Muscle layer of duodenum (tissue), 2 donors: ENCODE measurements around the gene UNKL.
A peak's percentile ranks its signal among the peaks of the same experiment; 100 is the strongest.

Source experiments
- H3K27ac ChIP-seq: one replicate; pipeline ENCODE4 v1.7.0; 2013; ENCODE audit warnings: mild to moderate bottlenecking, low read length
- H3K27me3 ChIP-seq: one replicate; pipeline ENCODE4 v1.7.0; 2013; ENCODE audit warnings: low read depth, mild to moderate bottlenecking, control low read depth, low read length
- H3K36me3 ChIP-seq, 2 donors: one replicate each; pipeline ENCODE4 v1.7.0; 2013; ENCODE audit warnings: low read length in 2 of 2, control low read depth in 1 of 2, mild to moderate bottlenecking in 1 of 2; ENCODE audit not compliant: insufficient read depth in 2 of 2, control insufficient read depth in 1 of 2
- H3K4me1 ChIP-seq, 2 donors: one replicate each; pipeline ENCODE4 v1.7.0; 2013; ENCODE audit warnings: low read length in 2 of 2, mild to moderate bottlenecking in 2 of 2, control low read depth in 1 of 2, moderate library complexity in 1 of 2; ENCODE audit not compliant: insufficient read depth in 2 of 2, control insufficient read depth in 1 of 2
- H3K4me3 ChIP-seq, 2 donors: one replicate each; pipeline ENCODE4 v1.7.0; 2013; ENCODE audit warnings: low read length in 2 of 2, low read depth in 1 of 2, mild to moderate bottlenecking in 1 of 2
- H3K9me3 ChIP-seq, 2 donors: one replicate each; pipeline ENCODE4 v1.7.0; 2013; ENCODE audit warnings: low read length in 2 of 2, control low read depth in 1 of 2, mild to moderate bottlenecking in 1 of 2; ENCODE audit not compliant: control insufficient read depth in 1 of 2
- donor health status: healthy.

UNKL gene

DNA sequence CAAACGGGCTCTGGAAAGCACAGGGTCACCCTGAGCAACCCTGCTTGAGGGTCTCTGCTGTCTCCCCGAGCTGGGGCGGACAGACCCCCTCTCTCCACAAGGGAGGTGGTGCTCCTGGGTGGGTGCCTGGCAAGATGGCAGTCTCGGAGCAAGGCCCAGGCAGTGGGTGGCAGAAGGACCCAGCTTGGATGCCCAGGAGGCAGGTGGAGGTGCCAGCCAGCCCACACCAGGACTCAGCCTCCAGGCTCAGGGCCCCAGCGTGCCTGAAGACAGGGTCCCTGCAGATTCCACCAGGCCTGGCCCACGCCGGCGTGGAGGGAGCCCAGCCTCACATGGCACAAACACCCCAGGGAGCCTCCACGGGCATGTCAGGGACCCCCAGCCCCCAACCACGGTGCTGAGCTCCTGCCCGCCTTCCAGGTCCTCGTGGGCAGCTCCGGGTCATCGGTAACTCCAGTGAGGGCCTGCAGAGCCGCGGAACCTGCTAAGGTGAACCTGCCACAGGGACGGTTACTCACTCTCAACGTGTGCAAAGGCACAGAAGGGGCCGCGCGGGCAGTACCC lies 20.8 kb downstream of the UNKL start:
- Histone ChIP-seq H3K9me3 (no peaks in the 10 kb centered on the region), H3K4me1 (no peaks in the 10 kb centered on the region), H3K27ac (no peak overlapping the region), H3K27me3 (no peaks in the 10 kb centered on the region), H3K36me3 (peaks cover 0 to 74% of the 10 kb centered on the region in 2 donors), H3K4me3 (no peak overlapping the region)

DNA sequence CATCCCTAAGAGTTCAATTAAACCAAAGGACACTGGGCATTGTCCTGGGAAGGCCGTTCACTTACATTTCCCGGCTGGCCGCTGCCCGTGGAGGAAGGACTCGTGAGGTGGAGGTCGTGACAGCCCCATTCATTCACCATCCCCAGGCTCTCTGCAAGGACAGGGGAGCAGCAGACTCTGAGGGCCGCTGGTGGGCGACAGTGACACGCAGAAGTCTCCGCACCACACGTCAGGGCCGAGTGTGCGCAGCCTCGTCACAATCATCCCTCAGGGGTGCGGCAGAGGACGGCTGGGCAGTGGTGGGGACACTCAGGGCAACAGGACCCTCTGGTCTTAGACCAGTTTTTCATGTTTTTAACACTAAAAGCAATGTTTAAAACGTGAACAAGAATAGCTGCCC lies 21.7 kb downstream of the UNKL start:
- H3K36me3 ChIP-seq = peaks cover 0 to 74% of the 10 kb centered on the region in 2 donors
- no peak overlapping the region for H3K27ac ChIP-seq
- H3K9me3 ChIP-seq = no peaks in the 10 kb centered on the region
- no peaks in the 10 kb centered on the region for H3K27me3 ChIP-seq
- no peak overlapping the region for H3K4me3 ChIP-seq
- no peaks in the 10 kb centered on the region for H3K4me1 ChIP-seq

DNA sequence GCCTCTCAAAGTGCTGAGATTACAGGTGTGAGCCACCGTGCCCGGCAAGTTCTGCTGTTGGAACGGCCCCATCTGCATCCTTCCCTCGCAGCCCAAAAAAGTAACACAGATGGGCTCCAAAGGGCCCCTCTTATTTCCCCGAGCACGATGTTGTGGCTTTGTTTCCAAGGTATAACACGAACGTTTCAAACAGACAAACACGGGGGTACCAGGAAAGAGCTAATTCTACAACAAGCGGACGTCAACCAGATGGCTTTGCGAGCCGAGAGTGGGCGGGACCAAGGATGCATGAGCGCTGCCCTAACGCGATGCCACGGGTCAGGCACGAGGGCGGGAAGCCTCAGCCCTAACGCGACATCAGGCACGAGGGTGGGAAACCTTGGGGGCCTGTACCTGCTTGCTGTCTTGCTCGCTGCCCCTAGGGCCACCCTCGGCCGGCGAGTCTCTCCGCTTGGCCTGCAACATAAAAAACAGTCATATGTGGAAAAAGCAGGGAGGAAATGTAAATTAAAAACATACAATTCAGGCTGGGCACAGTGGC lies 24.2 kb downstream of the UNKL start:
- H3K36me3 ChIP-seq = peaks cover 0 to 76% of the 10 kb centered on the region in 2 donors
- H3K27ac ChIP-seq = no peak overlapping the region
- no peak overlapping the region for H3K4me3 ChIP-seq
- no peaks in the 10 kb centered on the region for H3K9me3 ChIP-seq
- no peaks in the 10 kb centered on the region for H3K27me3 ChIP-seq
- H3K4me1 ChIP-seq = no peaks in the 10 kb centered on the region

DNA sequence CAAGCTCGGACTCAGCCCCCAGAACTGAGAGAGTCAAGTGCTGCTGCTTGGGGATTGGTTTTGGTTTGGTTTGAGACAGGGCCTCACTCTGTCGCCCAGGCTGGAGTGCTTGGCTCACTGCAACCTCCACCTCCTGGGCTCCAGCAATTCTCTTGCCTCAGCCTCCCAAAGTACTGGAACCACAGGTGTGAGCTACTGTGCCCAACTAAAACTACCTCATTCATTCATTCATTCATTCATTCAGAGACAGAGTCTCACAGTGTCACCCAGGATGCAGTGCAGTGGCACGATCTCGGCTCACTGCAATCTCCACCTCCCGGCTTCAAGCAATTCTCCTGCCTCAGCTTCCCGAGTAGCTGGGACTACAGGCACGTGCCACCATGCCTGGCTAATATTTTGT lies 24.7 kb downstream of the UNKL start:
- no peaks in the 10 kb centered on the region for H3K9me3 ChIP-seq
- H3K4me1 ChIP-seq = no peaks in the 10 kb centered on the region
- H3K27ac ChIP-seq = no peak overlapping the region
- no peak overlapping the region for H3K4me3 ChIP-seq
- no peaks in the 10 kb centered on the region for H3K27me3 ChIP-seq
- peaks cover 3 to 81% of the 10 kb centered on the region in 2 donors for H3K36me3 ChIP-seq

DNA sequence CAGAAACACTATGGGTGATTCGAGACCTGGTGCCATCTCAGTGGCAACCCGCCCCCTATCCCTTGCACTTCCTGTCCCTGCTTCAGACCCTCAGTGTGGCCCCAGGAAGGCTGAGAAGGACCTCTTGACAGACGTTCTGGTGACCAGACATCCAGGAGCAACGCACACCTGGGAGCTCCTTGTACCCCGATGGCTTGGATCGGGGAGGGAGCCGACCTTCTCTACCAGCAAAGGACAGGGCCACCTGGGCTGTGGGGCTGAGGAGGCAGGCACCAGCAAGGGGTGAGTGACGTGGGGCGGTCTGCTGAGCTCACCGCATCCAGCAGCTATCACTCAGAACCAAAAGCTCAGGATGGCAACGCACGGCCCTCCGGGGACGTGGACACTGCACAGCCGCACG lies 27.2 kb downstream of the UNKL start:
- H3K27me3 ChIP-seq = no peaks in the 10 kb centered on the region
- H3K27ac ChIP-seq = no peak overlapping the region
- no peaks in the 10 kb centered on the region for H3K4me1 ChIP-seq
- H3K9me3 ChIP-seq = no peaks in the 10 kb centered on the region
- H3K36me3 ChIP-seq = peaks cover 3 to 65% of the 10 kb centered on the region in 2 donors
- no peak overlapping the region for H3K4me3 ChIP-seq

- Histone ChIP-seq H3K27me3 (no peaks in the 10 kb centered on the region), H3K4me1 (no peaks in the 10 kb centered on the region), H3K27ac (no peak overlapping the region), H3K36me3 (peaks cover 3 to 48% of the 10 kb centered on the region in 2 donors), H3K9me3 (no peaks in the 10 kb centered on the region), H3K4me3 (no peak overlapping the region)
These were observed 29.3 kb downstream of the UNKL start for GRCh38 chr16:1385232-1385631.

DNA sequence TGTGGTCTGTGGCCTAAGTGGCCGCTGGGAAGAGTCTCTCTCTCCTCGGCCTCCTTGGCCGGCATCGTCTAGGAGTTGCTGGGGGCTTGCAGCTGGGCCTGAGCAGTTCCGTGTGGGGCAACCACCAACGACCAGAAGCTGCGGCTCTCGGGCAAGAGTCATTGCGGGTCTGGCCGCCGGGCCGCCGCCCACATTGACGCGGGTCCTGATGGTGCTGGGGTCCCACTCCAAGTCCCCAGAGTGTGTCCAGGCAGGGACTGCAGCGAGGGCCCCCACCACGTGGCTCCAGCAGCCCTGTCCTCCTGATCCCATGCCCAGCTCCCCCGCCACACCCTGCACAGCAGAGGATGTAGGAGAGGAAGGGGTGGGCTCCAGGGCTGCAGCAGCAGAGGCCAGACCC lies 30.9 kb downstream of the UNKL start:
- Histone ChIP-seq H3K36me3 (peaks cover 3 to 33% of the 10 kb centered on the region in 2 donors), H3K4me1 (peaks cover 0 to 8% of the 10 kb centered on the region in 2 donors), H3K27me3 (no peaks in the 10 kb centered on the region), H3K27ac (no peak overlapping the region), H3K4me3 (no peak overlapping the region), H3K9me3 (no peaks in the 10 kb centered on the region)

DNA sequence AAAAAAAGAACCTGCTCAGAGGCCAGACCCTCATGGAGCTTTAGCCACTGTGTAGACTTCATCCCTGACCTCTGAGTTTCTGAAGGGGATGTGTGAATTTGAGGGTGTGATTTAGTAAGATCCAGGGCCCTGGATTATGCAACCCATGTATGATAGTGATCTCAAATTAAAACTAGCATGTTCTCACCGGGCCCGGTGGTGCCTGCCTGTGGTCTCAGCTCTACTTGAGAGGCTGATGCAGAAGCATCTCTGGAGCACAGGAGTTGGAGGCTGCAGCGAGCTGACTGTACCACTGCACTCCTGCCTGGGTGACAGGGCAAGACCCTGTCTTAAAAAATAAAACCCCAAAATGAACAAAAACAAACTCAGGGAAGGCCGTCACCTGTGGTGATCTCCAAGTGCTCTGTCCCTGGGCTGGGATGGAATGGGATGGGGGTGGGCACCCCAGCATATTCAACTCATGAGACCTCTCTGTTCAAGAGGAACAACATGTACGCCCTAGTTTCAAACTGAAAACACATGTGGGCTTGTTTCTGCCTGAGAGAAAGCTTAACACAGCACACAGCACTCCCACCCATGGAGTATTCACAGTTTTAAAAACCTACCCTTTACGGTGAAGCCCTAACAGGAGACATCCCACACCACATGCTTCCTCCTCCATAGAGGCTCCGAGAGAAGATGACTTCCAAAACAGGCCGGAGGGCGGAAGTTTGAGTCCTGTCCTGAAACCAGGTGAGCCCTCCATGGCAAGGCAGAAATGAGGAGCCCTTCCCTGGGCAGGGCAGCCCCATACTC lies 32.7 kb downstream of the UNKL start:
- Histone ChIP-seq H3K9me3 (no peaks in the 10 kb centered on the region), H3K27ac (no peak overlapping the region), H3K4me1 (peaks cover 0 to 14% of the 10 kb centered on the region in 2 donors), H3K36me3 (peaks cover 3 to 17% of the 10 kb centered on the region in 2 donors), H3K27me3 (no peaks in the 10 kb centered on the region), H3K4me3 (no peak overlapping the region)

DNA sequence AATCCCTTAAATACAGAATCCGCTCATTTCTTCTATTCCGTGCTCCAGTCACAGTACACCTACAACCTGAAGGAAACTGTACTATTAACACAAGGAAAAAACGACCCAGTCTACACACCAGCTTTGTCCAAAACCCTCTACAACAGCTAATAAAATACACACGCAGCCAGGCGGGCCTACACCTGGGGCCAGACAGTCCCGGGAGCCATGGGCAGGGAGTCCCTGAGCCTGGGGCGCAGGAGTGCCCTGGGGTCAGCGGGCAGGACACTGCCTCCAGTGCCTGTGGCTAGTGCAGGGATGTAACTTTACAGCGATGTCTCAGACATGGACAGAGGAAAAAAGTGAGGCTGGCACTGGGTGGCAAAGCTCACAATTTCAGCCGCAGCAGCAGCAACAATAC lies 34.3 kb downstream of the UNKL start:
- Histone ChIP-seq H3K9me3 (no peaks in the 10 kb centered on the region), H3K4me3 (peak overlapping the region in 1 of 2 donors; percentile 8), H3K4me1 (peaks cover 0 to 14% of the 10 kb centered on the region in 2 donors), H3K27ac (no peak overlapping the region), H3K36me3 (peaks cover 3 to 17% of the 10 kb centered on the region in 2 donors), H3K27me3 (no peaks in the 10 kb centered on the region)

DNA sequence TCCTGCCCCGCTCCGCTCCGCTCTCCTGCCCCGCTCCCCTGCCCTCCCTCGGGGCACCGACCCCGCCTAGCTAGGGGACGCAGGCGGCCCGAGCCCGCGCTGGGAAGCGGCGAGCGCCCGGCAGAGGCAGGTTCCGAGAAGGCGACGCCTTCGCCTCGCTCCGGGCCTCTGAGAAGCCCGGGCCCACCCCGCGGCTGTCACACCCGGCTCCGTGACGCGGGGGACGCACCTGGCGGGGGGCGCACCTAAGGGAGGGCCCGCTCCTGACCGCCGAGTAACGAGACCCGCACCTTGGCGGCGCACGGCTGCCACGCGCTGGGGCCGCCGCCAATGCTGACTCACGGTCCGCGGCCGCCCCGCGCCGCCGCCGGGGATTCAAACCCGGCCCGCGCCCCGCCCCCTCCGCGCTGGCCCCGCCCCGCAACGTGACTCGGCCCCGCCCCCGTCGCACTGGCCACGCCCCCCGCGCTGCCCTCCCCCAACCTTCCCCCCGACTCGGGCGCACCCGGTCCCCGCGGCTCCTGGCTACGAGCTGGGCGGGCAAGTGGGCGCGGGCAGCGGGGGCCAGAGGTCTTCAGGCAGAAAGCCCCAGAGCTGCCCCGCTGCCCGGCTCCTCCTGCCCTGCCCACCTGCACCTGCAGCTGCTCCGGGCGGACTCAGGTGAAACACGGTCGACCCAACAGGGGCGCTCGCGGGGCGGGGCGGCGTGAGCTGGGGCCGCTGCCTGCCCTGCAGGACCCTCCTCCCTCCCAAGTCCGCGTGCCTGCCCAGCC lies 35.0 kb downstream of the UNKL start:
- Histone ChIP-seq H3K9me3 (no peaks in the 10 kb centered on the region), H3K36me3 (peaks cover 0 to 18% of the 10 kb centered on the region in 2 donors), H3K4me1 (peaks cover 0 to 14% of the 10 kb centered on the region in 2 donors), H3K27ac (no peak overlapping the region), H3K4me3 (peak overlapping the region; percentile 11 to 60), H3K27me3 (no peaks in the 10 kb centered on the region)

- Histone ChIP-seq H3K4me3 (peak overlapping the region; percentile 11 to 60), H3K4me1 (peaks cover 0 to 14% of the 10 kb centered on the region in 2 donors), H3K9me3 (no peaks in the 10 kb centered on the region), H3K36me3 (peaks cover 0 to 22% of the 10 kb centered on the region in 2 donors), H3K27me3 (no peaks in the 10 kb centered on the region), H3K27ac (no peak overlapping the region)
These were observed 35.6 kb downstream of the UNKL start for GRCh38 chr16:1378804-1379303.
